IMR-90 (cell line): ENCODE data around the gene TERC. TPM values are rescaled to one million over a fixed set of nuclear protein-coding genes. Genes with fewer than 3 reads are reported as not detected.

ENCODE experiments used
- ATAC-seq: fragments of 200-7000 bp; cut with Tn5 transposase; 2 replicates; pipeline ENCODE4 v1.9.1; 2020; ENCODE audit warnings: low read depth, mild to moderate bottlenecking, moderate library complexity
- BruUV-seq: library from RNA; stranded (reverse); fragments of 400-500 nt; replicated peaks from 2 replicates; lab custom pipeline; 2021; lab: Mats Ljungman, UMichigan
- CTCF ChIA-PET: fragments of 300-600 bp; formaldehyde crosslinking; extraction: SDS; loops from one replicate; lab custom pipeline; 2021; ENCODE audit warnings: antibody characterized with exemption; lab: Yijun Ruan, JAX
- POLR2A ChIA-PET: fragments of 300-600 bp; sonication (Branson Sonifier 250); formaldehyde crosslinking; loops from one replicate; lab custom pipeline; 2022; ENCODE audit warnings: antibody characterized with exemption; ENCODE audit not compliant: unreplicated experiment; lab: Charles Lee
- DNase-seq: peaks from one replicate; pipeline ENCODE4 v3.0.0; 2013
- H2AFZ ChIP-seq: replicated peaks from 2 replicates; pipeline ENCODE3; 2013; ENCODE audit warnings: low read length, mild to moderate bottlenecking; ENCODE audit not compliant: poor library complexity
- H2AK5ac ChIP-seq: 2 replicates; pipeline ENCODE4 v1.6.1; 2013; ENCODE audit warnings: low read depth, low read length, inconsistent platforms
- H2AK9ac ChIP-seq: replicated peaks from 2 replicates; pipeline ENCODE3; 2013; ENCODE audit warnings: mild to moderate bottlenecking, low read depth, low read length, moderate library complexity; ENCODE audit not compliant: poor library complexity
- H2BK120ac ChIP-seq: 2 replicates; pipeline ENCODE4 v1.6.1; 2013; ENCODE audit warnings: low read depth, low read length, inconsistent platforms
- H2BK15ac ChIP-seq: 3 replicates; pipeline ENCODE4 v1.6.1; 2013; ENCODE audit warnings: low read depth, low read length, inconsistent platforms
- H2BK20ac ChIP-seq: 2 replicates; pipeline ENCODE4 v1.6.1; 2013; ENCODE audit warnings: low read depth, mild to moderate bottlenecking, inconsistent platforms, low read length, moderate library complexity
- H2BK5ac ChIP-seq: 2 replicates; pipeline ENCODE4 v1.6.1; 2013; ENCODE audit warnings: mild to moderate bottlenecking, low read depth, low read length, inconsistent platforms; ENCODE audit not compliant: poor library complexity, severe bottlenecking
- H3K14ac ChIP-seq: replicated peaks from 2 replicates; pipeline ENCODE4 v1.6.1; 2013; ENCODE audit warnings: low read depth, low read length, inconsistent platforms
- H3K18ac ChIP-seq: 2 replicates; pipeline ENCODE4 v1.6.1; 2013; ENCODE audit warnings: low read depth, low read length, control low read depth
- H3K23ac ChIP-seq: 2 replicates; pipeline ENCODE4 v1.6.1; 2013; ENCODE audit warnings: low read depth, low read length, inconsistent platforms
- H3K27ac ChIP-seq: 2 replicates; pipeline ENCODE4 v1.5.1; 2013; ENCODE audit warnings: mild to moderate bottlenecking, control low read depth, low read length; ENCODE audit not compliant: insufficient read depth
- H3K27me3 ChIP-seq: 2 replicates; pipeline ENCODE4 v1.6.1; 2013; ENCODE audit warnings: low read length; ENCODE audit not compliant: control insufficient read depth, insufficient read depth
- H3K36me3 ChIP-seq: 2 replicates; pipeline ENCODE4 v1.6.1; 2013; ENCODE audit warnings: low read length, mixed read lengths; ENCODE audit not compliant: control insufficient read depth, insufficient read depth
- H3K4ac ChIP-seq: 2 replicates; pipeline ENCODE4 v1.6.1; 2013; ENCODE audit warnings: low read depth, low read length, inconsistent platforms
- H3K4me1 ChIP-seq: 2 replicates; pipeline ENCODE4 v1.6.1; 2013; ENCODE audit warnings: low read length, mixed read lengths; ENCODE audit not compliant: control insufficient read depth, insufficient read depth
- H3K4me2 ChIP-seq: 2 replicates; pipeline ENCODE4 v1.6.1; 2013; ENCODE audit warnings: low read depth, mild to moderate bottlenecking, control low read depth, low read length, moderate library complexity
- H3K4me3 ChIP-seq: 2 replicates; pipeline ENCODE4 v1.5.1; 2013; ENCODE audit warnings: low read depth, mild to moderate bottlenecking, control low read depth, low read length, moderate library complexity; ENCODE audit not compliant: insufficient read depth
- H3K56ac ChIP-seq: 2 replicates; pipeline ENCODE4 v1.6.1; 2013; ENCODE audit warnings: low read length, inconsistent platforms; ENCODE audit not compliant: insufficient read depth; ENCODE audit errors: extremely low read depth
- H3K79me1 ChIP-seq, 2 experiments: 2 replicates each; pipeline ENCODE4 v1.6.1; 2013; ENCODE audit warnings: low read length in 2 of 2, inconsistent platforms in 1 of 2, low read depth in 1 of 2
- H3K9ac ChIP-seq: 2 replicates; pipeline ENCODE4 v1.6.1; 2013; ENCODE audit warnings: low read depth, low read length, control low read depth
- H3K9me1 ChIP-seq: 2 replicates; pipeline ENCODE4 v1.6.1; 2013; ENCODE audit warnings: low read length, inconsistent platforms; ENCODE audit not compliant: insufficient read depth
- H3K9me3 ChIP-seq: 2 replicates; pipeline ENCODE4 v1.6.1; 2013; ENCODE audit warnings: low read length; ENCODE audit not compliant: control insufficient read depth, insufficient read depth
- H4K20me1 ChIP-seq: 2 replicates; pipeline ENCODE4 v1.6.1; 2013; ENCODE audit warnings: low read length, inconsistent platforms; ENCODE audit not compliant: insufficient read depth
- H4K5ac ChIP-seq: 2 replicates; pipeline ENCODE4 v1.6.1; 2013; ENCODE audit warnings: mild to moderate bottlenecking, low read depth, low read length, control low read depth
- H4K8ac ChIP-seq, 2 experiments: 2 replicates each; pipeline ENCODE4 v1.6.1; 2013; ENCODE audit warnings: low read depth in 2 of 2, low read length in 2 of 2, control low read depth in 1 of 2, inconsistent platforms in 1 of 2
- H4K91ac ChIP-seq: 2 replicates; pipeline ENCODE4 v1.6.1; 2013; ENCODE audit warnings: low read depth, low read length, inconsistent platforms; ENCODE audit not compliant: insufficient read depth
- CEBPB ChIP-seq: IDR thresholded peaks from 2 replicates; pipeline ENCODE4 v1.6.1; 2012; ENCODE audit warnings: low read depth, low read length, improper control_type of control experiment
- CHD1 ChIP-seq: IDR thresholded peaks from 2 replicates; pipeline ENCODE4 v1.6.1; 2012; ENCODE audit warnings: low read depth, low read length, improper control_type of control experiment
- ELK1 ChIP-seq: fragments of 150-350 bp; IDR thresholded peaks from 2 replicates; pipeline ENCODE4 v1.6.1; 2016; ENCODE audit warnings: low read depth, mild to moderate bottlenecking, low read length, moderate library complexity, borderline replicate concordance
- NFE2L2 ChIP-seq: fragments of 150-350 bp; IDR thresholded peaks from 2 replicates; pipeline ENCODE4 v1.6.1; 2016; ENCODE audit warnings: low read depth, mild to moderate bottlenecking, low read length
- SMC3 ChIP-seq: fragments of 150-350 bp; IDR thresholded peaks from 2 replicates; pipeline ENCODE4 v1.6.1; 2016; ENCODE audit warnings: low read depth, mild to moderate bottlenecking, antibody characterized with exemption, low read length, moderate library complexity
- WGBS, 2 experiments: methylation state at CpG; one replicate each; pipeline versions ENCODE4 v1.1.5 to v1.1.7; 2013; ENCODE audit warnings: missing lambda C conversion rate in 2 of 2; ENCODE audit not compliant: insufficient read length in 1 of 2; ENCODE audit errors: extremely low coverage in 2 of 2; 5-methylcytosine and 5-hydroxymethylcytosine counted together
- dilution Hi-C: fragments of 300-500 bp; cut with HindIII; formaldehyde crosslinking; loops from one replicate; pipeline ENCODE4 v1.14.3; 2018; ENCODE audit warnings: low sequenced_read_pairs; ENCODE audit not compliant: unreplicated experiment
- in situ Hi-C: fragments of 300-500 bp; cut with MboI; formaldehyde crosslinking; loops from 3 replicates; pipeline ENCODE4 v1.14.3; 2019; ENCODE audit warnings: low sequenced_read_pairs, inconsistent platforms, mixed read lengths
- intact Hi-C: fragments of 100-400 bp; cut with micrococcal nuclease; formaldehyde crosslinking; loops from 2 replicates; pipeline ENCODE4 v1.10.0; 2022
- polyA plus RNA-seq, 3 experiments: library from polyadenylated mRNA; depleted of rRNA; stranded (reverse); fragments of >200 nt; gene quantifications; 2 replicates each; pipeline ENCODE4 v1.2.3, GENCODE V29; 2012; ENCODE audit warnings: low replicate concordance in 1 of 3
- total RNA-seq: library from RNA; depleted of rRNA; stranded (reverse); fragments of >200 nt; gene quantifications from 2 replicates; pipeline ENCODE4 v1.2.3, GENCODE V29; 2012
- TF ChIP-seq, protein P1 (sequence below): conservative IDR thresholded peaks from 2 replicates; pipeline ENCODE4 v1.5.1; 2012; ENCODE audit warnings: mild to moderate bottlenecking, low read depth, low read length, improper control_type of control experiment
- TF ChIP-seq, protein P2 (sequence below): fragments of 150-350 bp; IDR thresholded peaks from 2 replicates; pipeline ENCODE4 v1.6.1; 2017; ENCODE audit warnings: mild to moderate bottlenecking, antibody characterized with exemption, low read length, low read depth

The TERC gene
- total and polyA plus RNA-seq, 2 of the 4 experiments (the other 2 are of a cell fraction): 57.0 TPM; not detected in 1

DNA sequence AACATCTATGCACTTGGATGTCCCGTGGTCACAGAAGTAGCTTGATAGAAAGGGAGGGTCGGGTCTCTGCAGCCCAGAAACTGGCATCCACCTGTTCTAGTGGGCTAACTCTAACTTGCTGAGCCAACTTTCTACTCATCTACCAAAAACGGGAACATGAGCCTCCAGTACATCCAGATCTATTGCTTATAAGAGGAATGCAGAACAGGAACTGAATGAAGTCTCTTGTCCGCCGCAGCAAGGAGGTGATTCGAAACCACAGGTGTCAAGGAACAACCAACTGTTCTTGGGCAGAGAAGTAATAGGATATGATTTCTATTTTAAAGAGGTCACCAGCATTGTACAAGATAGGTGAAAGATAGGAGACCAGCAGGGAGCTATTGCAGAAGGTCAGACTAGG is 17.9 kb downstream of the TERC start:
- no peak overlapping the region for H3K56ac ChIP-seq
- H3K27ac ChIP-seq: no peak overlapping the region
- no peak overlapping the region for H2AK5ac ChIP-seq
- H3K9me1 ChIP-seq: no peaks in the 10 kb centered on the region
- ATAC-seq (no peak), DNase-seq (no peak)
- no peak overlapping the region for H2BK20ac ChIP-seq
- no peaks in the 10 kb centered on the region for H3K36me3 ChIP-seq
- H2AK9ac ChIP-seq: no peak overlapping the region
- H2BK5ac ChIP-seq: no peak overlapping the region
- no peak overlapping the region for H3K4me2 ChIP-seq
- no peaks in the 10 kb centered on the region for H3K9me3 ChIP-seq
- no peak overlapping the region for H2AFZ ChIP-seq
- H3K23ac ChIP-seq: no peak overlapping the region
- CTCF ChIA-PET: no interaction called here
- no peaks in the 10 kb centered on the region for H3K79me1 ChIP-seq
- H3K14ac ChIP-seq: no peak overlapping the region
- no peak overlapping the region for H3K18ac ChIP-seq
- dilution Hi-C loops: no loop called here
- no peak overlapping the region for H3K9ac ChIP-seq
- in situ Hi-C loops: no loop called here
- no peak overlapping the region for H4K8ac ChIP-seq
- no peak overlapping the region for H3K4me3 ChIP-seq
- TF ChIP-seq, protein P1, sequence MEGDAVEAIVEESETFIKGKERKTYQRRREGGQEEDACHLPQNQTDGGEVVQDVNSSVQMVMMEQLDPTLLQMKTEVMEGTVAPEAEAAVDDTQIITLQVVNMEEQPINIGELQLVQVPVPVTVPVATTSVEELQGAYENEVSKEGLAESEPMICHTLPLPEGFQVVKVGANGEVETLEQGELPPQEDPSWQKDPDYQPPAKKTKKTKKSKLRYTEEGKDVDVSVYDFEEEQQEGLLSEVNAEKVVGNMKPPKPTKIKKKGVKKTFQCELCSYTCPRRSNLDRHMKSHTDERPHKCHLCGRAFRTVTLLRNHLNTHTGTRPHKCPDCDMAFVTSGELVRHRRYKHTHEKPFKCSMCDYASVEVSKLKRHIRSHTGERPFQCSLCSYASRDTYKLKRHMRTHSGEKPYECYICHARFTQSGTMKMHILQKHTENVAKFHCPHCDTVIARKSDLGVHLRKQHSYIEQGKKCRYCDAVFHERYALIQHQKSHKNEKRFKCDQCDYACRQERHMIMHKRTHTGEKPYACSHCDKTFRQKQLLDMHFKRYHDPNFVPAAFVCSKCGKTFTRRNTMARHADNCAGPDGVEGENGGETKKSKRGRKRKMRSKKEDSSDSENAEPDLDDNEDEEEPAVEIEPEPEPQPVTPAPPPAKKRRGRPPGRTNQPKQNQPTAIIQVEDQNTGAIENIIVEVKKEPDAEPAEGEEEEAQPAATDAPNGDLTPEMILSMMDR: no peak
- TF ChIP-seq, protein P2, sequence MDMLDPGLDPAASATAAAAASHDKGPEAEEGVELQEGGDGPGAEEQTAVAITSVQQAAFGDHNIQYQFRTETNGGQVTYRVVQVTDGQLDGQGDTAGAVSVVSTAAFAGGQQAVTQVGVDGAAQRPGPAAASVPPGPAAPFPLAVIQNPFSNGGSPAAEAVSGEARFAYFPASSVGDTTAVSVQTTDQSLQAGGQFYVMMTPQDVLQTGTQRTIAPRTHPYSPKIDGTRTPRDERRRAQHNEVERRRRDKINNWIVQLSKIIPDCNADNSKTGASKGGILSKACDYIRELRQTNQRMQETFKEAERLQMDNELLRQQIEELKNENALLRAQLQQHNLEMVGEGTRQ: no peak
- TF ChIP-seq NFE2L2 (no peak), CEBPB (no peak), CHD1 (no peak), SMC3 (no peak), ELK1 (no peak)
- no peak overlapping the region for H4K91ac ChIP-seq
- POLR2A ChIA-PET: no interaction called here
- H2BK120ac ChIP-seq: no peak overlapping the region
- no peak overlapping the region for H4K5ac ChIP-seq
- H2BK15ac ChIP-seq: no peak overlapping the region
- intact Hi-C loops: no loop called here
- WGBS, 2 experiments: no CpG with 5 or more reads among the region's 6 CpGs
- no TSS peak for BruUV-seq
- H3K4me1 ChIP-seq: no peaks in the 10 kb centered on the region
- no peak overlapping the region for H3K4ac ChIP-seq
- no peaks in the 10 kb centered on the region for H4K20me1 ChIP-seq
- H3K27me3 ChIP-seq: peaks cover 5% of the 10 kb centered on the region
